K562 (cell line): Measurements from ENCODE around the gene STX7. TPM values are rescaled to one million over a fixed set of nuclear protein-coding genes. Genes with fewer than 3 reads are reported as not detected.

Experiments
- ATF1 ChIP-seq, 2 experiments: fragments of 450-650 bp in 1 of 2; IDR thresholded peaks; 2 replicates each; pipeline ENCODE4 v1.6.1; 2016; ENCODE audit warnings: missing compliant biosample characterization in 1 of 2, missing genetic modification characterization in 1 of 2
- CBFA2T2 ChIP-seq: fragments of 450-650 bp; conservative IDR thresholded peaks from 2 replicates; pipeline ENCODE4 v1.6.1; 2017; ENCODE audit warnings: mild to moderate bottlenecking
- EP400 ChIP-seq: fragments of 450-650 bp; IDR thresholded peaks from 2 replicates; pipeline ENCODE4 v1.6.1; 2017; ENCODE audit warnings: antibody characterized with exemption, mild to moderate bottlenecking, moderate library complexity
- ERF ChIP-seq: fragments of 450-650 bp; formaldehyde crosslinking; IDR thresholded peaks from 2 replicates; pipeline ENCODE4 v1.4.0; 2020; ENCODE audit warnings: mild to moderate bottlenecking, mixed read lengths
- HSF4 ChIP-seq: fragments of 250-450 bp; sonication (Bioruptor Pico); IDR thresholded peaks from 2 replicates; pipeline ENCODE4 v2.1.2; 2022; ENCODE audit warnings: mild to moderate bottlenecking, moderate library complexity, borderline replicate concordance
- L3MBTL2 ChIP-seq: fragments of 450-650 bp; IDR thresholded peaks from 2 replicates; pipeline ENCODE4 v1.6.1; 2016; ENCODE audit warnings: mild to moderate bottlenecking, moderate library complexity
- MED1 ChIP-seq: sonication (generic); formaldehyde crosslinking; IDR thresholded peaks from 2 replicates; pipeline ENCODE4 v1.8.1; 2023; ENCODE audit warnings: missing genetic modification reagents, borderline replicate concordance
- MITF ChIP-seq: IDR thresholded peaks from 2 replicates; pipeline ENCODE4 v1.6.1; 2014; ENCODE audit warnings: antibody characterized with exemption
- NFRKB ChIP-seq: fragments of 450-650 bp; IDR thresholded peaks from 2 replicates; pipeline ENCODE4 v1.6.1; 2016; ENCODE audit warnings: low read depth
- NUFIP1 ChIP-seq: fragments of 450-650 bp; IDR thresholded peaks from 2 replicates; pipeline ENCODE4 v1.6.1; 2018; ENCODE audit not compliant: partially characterized antibody
- POLR2A ChIP-seq: fragments of 450-650 bp; conservative IDR thresholded peaks from 2 replicates; pipeline ENCODE4 v1.6.1; 2016
- PRDM10 ChIP-seq: fragments of 450-650 bp; IDR thresholded peaks from 2 replicates; pipeline ENCODE4 v1.6.1; 2018; ENCODE audit not compliant: partially characterized antibody
- PYGO2 ChIP-seq: fragments of 450-650 bp; IDR thresholded peaks from 2 replicates; pipeline ENCODE4 v1.6.1; 2016; ENCODE audit warnings: mild to moderate bottlenecking, missing genetic modification characterization, moderate library complexity, missing compliant biosample characterization
- RFX1 ChIP-seq: fragments of 450-650 bp; IDR thresholded peaks from 2 replicates; pipeline ENCODE4 v1.6.1; 2016; ENCODE audit warnings: mild to moderate bottlenecking, moderate library complexity
- SMARCA4 ChIP-seq: fragments of 450-650 bp; IDR thresholded peaks from 2 replicates; pipeline ENCODE4 v1.6.1; 2016
- TFAM ChIP-seq: fragments of 250-450 bp; sonication (Bioruptor Pico); conservative IDR thresholded peaks from 2 replicates; pipeline ENCODE4 v1.5.0; 2021; ENCODE audit warnings: mild to moderate bottlenecking, moderate library complexity
- TRIM28 ChIP-seq: fragments of 450-650 bp; IDR thresholded peaks from 2 replicates; pipeline ENCODE4 v1.6.1; 2017
- ZBTB43 ChIP-seq: sonication (generic); formaldehyde crosslinking; IDR thresholded peaks from 2 replicates; pipeline ENCODE4 v1.8.0; 2023; ENCODE audit warnings: mild to moderate bottlenecking, missing genetic modification reagents
- ZNF184 ChIP-seq: sonication (generic); formaldehyde crosslinking; IDR thresholded peaks from 2 replicates; pipeline ENCODE4 v1.5.0; 2020; ENCODE audit warnings: missing genetic modification reagents
- ZNF239 ChIP-seq: fragments of 250-450 bp; sonication (Bioruptor Pico); IDR thresholded peaks from 2 replicates; pipeline ENCODE4 v1.4.0; 2020; ENCODE audit warnings: mild to moderate bottlenecking
- ZNF316 ChIP-seq: fragments of 450-650 bp; IDR thresholded peaks from 2 replicates; pipeline ENCODE4 v1.6.1; 2016
- ZNF75A ChIP-seq: fragments of 450-650 bp; formaldehyde crosslinking; IDR thresholded peaks from 2 replicates; pipeline ENCODE4 v1.4.0; 2020; ENCODE audit warnings: mild to moderate bottlenecking
- polyA plus RNA-seq, 8 experiments: library from polyadenylated mRNA; depleted of rRNA in 4 of 8; stranded (reverse) in 5 of 8; unstranded in 3 of 8; fragments of >200 nt; fragmentation: Nextera tagmentation in 2 of 8; fragmentation: Illumina TruSeq in 1 of 8; extraction: Ambion mirVana in 2 of 8; extraction: Trizol in 1 of 8; gene quantifications; 2 replicates each; pipeline versions ENCODE4 v1.2.1 to v1.2.3, GENCODE V29; 2011 to 2014; ENCODE audit warnings: inconsistent platforms in 1 of 8, missing spikeins in 1 of 8
- total RNA-seq, 7 experiments: library from RNA; depleted of rRNA in 6 of 7; stranded (reverse); fragments of >200 nt in 6 of 7; fragmentation: Illumina TruSeq in 2 of 7; extraction: Trizol in 2 of 7; gene quantifications; 2 replicates each; pipeline versions ENCODE4 v1.2.1 to v1.2.3, GENCODE V29; 2011 to 2021; ENCODE audit warnings: low replicate concordance in 1 of 7

STX7 gene
- total and polyA plus RNA-seq, 9 of the 15 experiments (the other 6 are each of a cell fraction or from before 2014, with no cell fraction given) = 13.0 to 34.4 (median 25.3) TPM

GRCh38 chr6:132512638-132513632 is at the start of gene STX7 (continued):
- no peak for TF ChIP-seq ATF1 (CRISPR knock-in tag; IDR thresholded peaks at IDR 0.05)
- peak; percentile 71 for TF ChIP-seq ATF1 (tag; IDR thresholded peaks at IDR 0.05)
- peak; percentile 64 for TF ChIP-seq SMARCA4
- no peak for TF ChIP-seq ZNF239 (CRISPR knock-in tag)
- TF ChIP-seq TRIM28 = no peak
- no peak for TF ChIP-seq ZNF75A (CRISPR knock-in tag)
- TF ChIP-seq ZNF316 = peak; percentile 95
- TF ChIP-seq PRDM10 = peak; percentile 85
- no peak for TF ChIP-seq PYGO2
- peak; percentile 52 for TF ChIP-seq CBFA2T2
- peak; percentile 79 for TF ChIP-seq POLR2A
- no peak for TF ChIP-seq NUFIP1
- no peak for TF ChIP-seq MITF
- TF ChIP-seq MED1 = no peak
- no peak; the same call in 1 of the 2 replicates for TF ChIP-seq NFRKB
- TF ChIP-seq L3MBTL2 = no peak
- TF ChIP-seq ERF = no peak
- no peak for TF ChIP-seq HSF4 (CRISPR knock-in tag)
- TF ChIP-seq ZBTB43 (CRISPR knock-in tag) = 0 out of 2 replicates have a peak, but pooled peaks have one; percentile 51
- TF ChIP-seq TFAM = no peak
- no peak for TF ChIP-seq ZNF184 (CRISPR knock-in tag)
- TF ChIP-seq RFX1 = no peak
- TF ChIP-seq EP400 = peak; percentile 56
